Kidney (tissue), 14 donors: ENCODE results near the gene DLG4. TPM values are rescaled to one million over a fixed set of nuclear protein-coding genes. Genes with fewer than 3 reads are reported as not detected.
"Not testable (repeated sequence)": the region's sequence is repeated elsewhere in the genome, so short reads cannot be mapped to it uniquely, and the experiment has no call there.

Source experiments
- DNase-seq, 5 donors: peaks; one replicate each; pipeline ENCODE4 v3.0.0-alpha.2; 2013 to 2020
- FAIRE-seq: peaks from 2 replicates; lab custom pipeline; 2012; peaks lifted over from hg19 to GRCh38; lab: Jason Lieb, UNC
- H3K27ac ChIP-seq, 2 donors: one replicate each; pipeline ENCODE4 v1.7.0; 2013; ENCODE audit warnings: low read depth in 2 of 2, low read length in 2 of 2, inconsistent platforms in 1 of 2
- H3K27me3 ChIP-seq: one replicate; pipeline ENCODE4 v1.7.1; 2013; ENCODE audit warnings: low read length, inconsistent platforms; ENCODE audit not compliant: control insufficient read depth, insufficient read depth
- H3K36me3 ChIP-seq, 3 donors: one replicate each; pipeline versions ENCODE4 v1.7.0 to v1.7.1; 2013; ENCODE audit warnings: low read length in 3 of 3, control low read depth in 1 of 3, inconsistent platforms in 1 of 3; ENCODE audit not compliant: insufficient read depth in 3 of 3, control insufficient read depth in 2 of 3
- H3K4me1 ChIP-seq, 3 donors: one replicate each; pipeline versions ENCODE4 v1.7.0 to v1.7.1; 2013; ENCODE audit warnings: low read length in 3 of 3, inconsistent platforms in 1 of 3, low read depth in 1 of 3; ENCODE audit not compliant: control insufficient read depth in 2 of 3, insufficient read depth in 2 of 3
- H3K4me3 ChIP-seq, 3 donors: one replicate each; pipeline versions ENCODE4 v1.7.0 to v1.8.1; 2013; ENCODE audit warnings: low read length in 3 of 3, control low read depth in 1 of 3, inconsistent platforms in 1 of 3
- H3K9ac ChIP-seq, 3 donors: one replicate each; pipeline versions ENCODE4 v1.7.0 to v1.7.1; 2013; ENCODE audit warnings: low read length in 3 of 3, control low read depth in 1 of 3, inconsistent platforms in 1 of 3
- H3K9me3 ChIP-seq, 3 donors: one replicate each; pipeline versions ENCODE4 v1.7.0 to v1.7.1; 2013; ENCODE audit warnings: low read length in 3 of 3, control low read depth in 1 of 3, inconsistent platforms in 1 of 3; ENCODE audit not compliant: control insufficient read depth in 2 of 3, insufficient read depth in 1 of 3
- intact Hi-C: fragments of 100-400 bp; cut with DNase I; formaldehyde crosslinking; loops from one replicate; pipeline ENCODE4 v1.11.1; 2022
- polyA plus RNA-seq: library from polyadenylated mRNA; stranded (reverse); fragments of 350-450 nt; fragmentation: Illumina TruSeq; extraction: RNeasy Lipid Tissue Mini Kit (QIAGEN cat#74804); gene quantifications from one replicate; pipeline ENCODE4 v1.2.3, GENCODE V29; 2014; ENCODE audit warnings: low read depth, low replicate concordance; ENCODE audit not compliant: insufficient read depth
- total RNA-seq: library from RNA; stranded (reverse); fragmentation: NEBNext Ultra II Directional; extraction: Animal tissue kit (Norgen Biotek cat#: 25700); gene quantifications from one replicate; pipeline ENCODE4 v1.2.1, GENCODE V29; 2021
- TF ChIP-seq, protein P1 (sequence below): IDR thresholded peaks from 3 replicates; pipeline ENCODE4 v1.5.1; 2012; ENCODE audit warnings: mild to moderate bottlenecking, moderate library complexity, borderline replicate concordance; ENCODE audit not compliant: insufficient read depth; ENCODE audit errors: extremely low read depth
- donor health status: control.
- donor health status: control.
- donor health status: control.
- donor health status: control.
- donor health status: control.
- donor health status: DM: yes; HTN: yes; CAD: no.
- donor health status: Normal renal cell carcinoma (clear cell type).

DLG4 gene
- total and polyA plus RNA-seq, 2 donors from 2014 or later, result 6.6 to 18.9 TPM

DNA sequence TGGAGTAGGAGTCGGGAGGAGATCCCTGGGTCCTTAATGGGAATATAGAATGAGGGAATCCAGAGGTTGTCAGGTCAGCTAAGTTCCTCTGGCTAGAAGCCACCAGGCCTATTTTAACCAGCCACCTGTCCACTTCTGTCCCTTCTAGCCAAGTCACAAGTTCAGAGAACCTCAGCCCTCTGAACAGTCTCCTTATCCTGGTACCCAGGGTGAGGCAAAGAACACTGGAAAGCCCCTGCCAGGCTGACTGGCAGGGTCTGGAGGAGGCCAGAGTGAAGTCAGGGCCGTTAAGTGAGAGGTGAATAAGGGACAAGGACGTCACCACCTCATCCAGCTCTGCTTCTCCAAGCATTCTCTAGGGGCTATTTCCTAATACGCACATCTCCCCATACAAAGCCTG, 29.2 kb upstream of the DLG4 start:
- Histone ChIP-seq H3K4me1 (peaks cover 5 to 25% (median 19%) of the 10 kb centered on the region in 3 donors), H3K9ac (no peak overlapping the region)
- intact Hi-C loops, result no loop called here

DNA sequence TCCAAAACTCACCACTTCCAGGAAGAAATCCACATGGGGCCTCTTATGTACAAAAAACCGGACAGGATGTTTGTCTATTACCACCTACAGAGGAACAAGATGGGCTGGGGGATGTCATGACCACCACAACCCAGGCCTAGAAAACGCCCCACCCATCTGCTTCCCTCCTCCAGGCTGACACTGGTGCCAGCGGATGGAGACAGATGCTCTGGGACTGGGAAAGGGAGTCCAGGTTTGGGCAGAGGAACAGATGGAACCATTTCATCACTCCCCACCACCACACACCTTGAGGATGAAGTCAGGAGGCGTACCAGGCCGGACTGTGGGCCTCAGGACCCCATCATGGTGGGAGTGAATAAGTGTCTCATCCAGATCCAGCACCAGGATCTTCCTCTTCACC, 27.1 kb upstream of the DLG4 start:
- FAIRE-seq (no peak), DNase-seq (no peak)
- Histone ChIP-seq H3K4me3 (no peak overlapping the region), H3K36me3 (peaks cover 7 to 16% (median 13%) of the 10 kb centered on the region in 3 donors), H3K27ac (no peak overlapping the region), H3K9me3 (no peaks in the 10 kb centered on the region), H3K27me3 (no peaks in the 10 kb centered on the region), H3K9ac (no peak overlapping the region), H3K4me1 (peaks cover 0 to 26% (median 16%) of the 10 kb centered on the region in 3 donors)
- TF ChIP-seq, protein P1, sequence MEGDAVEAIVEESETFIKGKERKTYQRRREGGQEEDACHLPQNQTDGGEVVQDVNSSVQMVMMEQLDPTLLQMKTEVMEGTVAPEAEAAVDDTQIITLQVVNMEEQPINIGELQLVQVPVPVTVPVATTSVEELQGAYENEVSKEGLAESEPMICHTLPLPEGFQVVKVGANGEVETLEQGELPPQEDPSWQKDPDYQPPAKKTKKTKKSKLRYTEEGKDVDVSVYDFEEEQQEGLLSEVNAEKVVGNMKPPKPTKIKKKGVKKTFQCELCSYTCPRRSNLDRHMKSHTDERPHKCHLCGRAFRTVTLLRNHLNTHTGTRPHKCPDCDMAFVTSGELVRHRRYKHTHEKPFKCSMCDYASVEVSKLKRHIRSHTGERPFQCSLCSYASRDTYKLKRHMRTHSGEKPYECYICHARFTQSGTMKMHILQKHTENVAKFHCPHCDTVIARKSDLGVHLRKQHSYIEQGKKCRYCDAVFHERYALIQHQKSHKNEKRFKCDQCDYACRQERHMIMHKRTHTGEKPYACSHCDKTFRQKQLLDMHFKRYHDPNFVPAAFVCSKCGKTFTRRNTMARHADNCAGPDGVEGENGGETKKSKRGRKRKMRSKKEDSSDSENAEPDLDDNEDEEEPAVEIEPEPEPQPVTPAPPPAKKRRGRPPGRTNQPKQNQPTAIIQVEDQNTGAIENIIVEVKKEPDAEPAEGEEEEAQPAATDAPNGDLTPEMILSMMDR, result no peak
- intact Hi-C loops, result no loop called here

More for the DNA sequence above, 29.2 kb upstream of the DLG4 start:
- no peak for DNase-seq
- no peaks in the 10 kb centered on the region for H3K27me3 ChIP-seq
- FAIRE-seq, result no peak
- H3K36me3 ChIP-seq, result peaks cover 7 to 16% (median 13%) of the 10 kb centered on the region in 3 donors
- H3K9me3 ChIP-seq, result no peaks in the 10 kb centered on the region
- H3K27ac ChIP-seq, result no peak overlapping the region
- TF ChIP-seq, protein P1, result no peak
- H3K4me3 ChIP-seq, result no peak overlapping the region

DNA sequence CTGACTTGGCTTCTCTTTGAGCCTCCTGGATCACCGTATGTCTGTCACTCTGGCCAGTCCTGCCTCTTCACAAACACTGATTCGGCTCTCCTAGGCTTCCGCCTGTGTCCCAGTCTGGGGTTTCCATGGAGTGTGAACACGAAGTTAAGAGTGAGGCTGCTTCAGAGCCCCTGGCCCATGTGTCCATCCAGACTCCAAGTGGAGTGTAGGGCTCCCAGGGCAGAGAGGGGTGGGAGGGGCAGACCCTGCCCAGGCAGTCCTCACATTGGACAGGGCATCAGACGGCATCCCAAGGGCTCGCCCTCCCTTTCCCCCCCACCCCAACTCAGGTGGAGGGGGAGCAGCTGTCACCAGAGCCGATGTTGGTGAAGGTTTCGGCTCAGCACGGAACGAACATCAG, 24.2 kb upstream of the DLG4 start:
- peak in 1 of 5 donors; percentile 55 for DNase-seq
- peak overlapping the region in 1 of 3 donors; percentile 89 for H3K9ac ChIP-seq
- intact Hi-C loops, result not testable (repeated sequence)

DNA sequence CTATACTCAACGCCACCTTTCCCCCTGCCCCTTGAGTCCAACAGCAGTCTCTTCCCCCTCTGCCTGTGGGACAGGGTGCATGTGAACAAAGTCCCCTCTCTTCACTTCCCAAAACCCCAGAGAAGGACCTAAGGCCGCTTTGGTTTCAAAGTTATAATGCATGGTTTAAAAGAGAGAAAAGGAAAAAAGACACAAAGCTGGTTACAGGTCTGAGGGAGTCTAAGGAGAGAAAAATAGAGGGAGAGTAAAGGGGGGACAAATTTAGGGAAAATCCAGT, 23.8 kb upstream of the DLG4 start:
- intact Hi-C loops, result no loop called here
- Histone ChIP-seq H3K4me3 (peak overlapping the region; percentile 71 to 99 (median 86)), H3K27me3 (no peaks in the 10 kb centered on the region), H3K4me1 (peaks cover 7 to 23% (median 20%) of the 10 kb centered on the region in 3 donors), H3K9ac (peak overlapping the region; percentile 71 to 97 (median 89)), H3K9me3 (no peaks in the 10 kb centered on the region), H3K36me3 (peaks cover 14 to 26% (median 22%) of the 10 kb centered on the region in 3 donors), H3K27ac (peak overlapping the region; percentile 97 to 99)
- DNase-seq, result no peak
- TF ChIP-seq, protein P1, result no peak
- FAIRE-seq, result no peak

More for the DNA sequence above, 24.2 kb upstream of the DLG4 start:
- Histone ChIP-seq H3K4me1 (peaks cover 7 to 26% (median 20%) of the 10 kb centered on the region in 3 donors), H3K36me3 (peaks cover 14 to 26% (median 22%) of the 10 kb centered on the region in 3 donors), H3K4me3 (peak overlapping the region in 1 of 3 donors; percentile 86)
- not testable (repeated sequence) for H3K27ac ChIP-seq, H3K9me3 ChIP-seq, H3K27me3 ChIP-seq, FAIRE-seq
